NCI-H1930 (cell line): Measurements from ENCODE around the gene MYO10.
"Not testable (repeated sequence)": the region's sequence is repeated elsewhere in the genome, so short reads cannot be mapped to it uniquely, and the experiment has no call there.

Experiments
- DNase-seq, 2 experiments: peaks; one replicate each; lab custom pipeline; 2025; lab: John Stamatoyannopoulos, UW

MYO10 gene

GRCh38 chr5:16886793-16887345, 49.2 kb downstream of the MYO10 start:
- no peak for DNase-seq

- DNase-seq, result no peak
These were observed 49.7 kb downstream of the MYO10 start for GRCh38 chr5:16886366-16886736.

DNA sequence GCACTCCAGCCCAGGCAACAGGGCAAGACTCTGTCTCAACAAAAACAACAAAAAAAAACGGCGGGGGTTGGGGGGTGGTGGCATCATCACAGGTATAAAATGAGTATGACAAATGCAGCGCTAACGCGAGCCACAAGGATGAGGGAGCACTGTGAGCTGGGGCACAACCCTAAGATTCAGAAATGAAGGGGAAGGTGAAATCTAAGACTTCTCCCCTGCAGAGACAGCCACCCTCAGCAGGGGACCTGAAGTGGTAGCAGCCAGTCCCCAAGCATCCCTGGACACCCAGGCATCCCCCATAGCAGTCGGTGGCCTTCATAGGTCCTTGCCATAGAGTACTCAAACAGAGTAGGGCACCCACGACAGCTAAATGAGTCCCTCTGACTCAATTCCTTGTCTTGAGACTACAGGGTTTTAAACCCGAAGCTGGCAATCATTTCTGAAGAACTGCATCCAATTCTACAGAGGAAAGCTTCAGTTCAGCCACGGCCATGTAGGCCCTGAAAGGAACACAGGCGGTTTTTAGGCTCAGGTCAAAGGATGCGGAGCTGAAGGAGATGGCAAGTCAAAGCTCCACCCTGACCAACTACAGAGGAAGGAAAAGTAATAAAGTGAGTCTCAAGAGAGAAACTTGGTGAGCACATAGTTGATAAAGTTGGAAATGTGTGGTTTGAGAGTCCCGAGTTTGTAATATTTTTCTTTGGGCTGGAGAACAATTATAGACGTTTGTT, 50.3 kb downstream of the MYO10 start:
- DNase-seq, result no peak

GRCh38 chr5:16884595-16884994, 51.5 kb downstream of the MYO10 start:
- no peak for DNase-seq

- DNase-seq, result no peak
These were observed 52.3 kb downstream of the MYO10 start for GRCh38 chr5:16883806-16884205.

DNA sequence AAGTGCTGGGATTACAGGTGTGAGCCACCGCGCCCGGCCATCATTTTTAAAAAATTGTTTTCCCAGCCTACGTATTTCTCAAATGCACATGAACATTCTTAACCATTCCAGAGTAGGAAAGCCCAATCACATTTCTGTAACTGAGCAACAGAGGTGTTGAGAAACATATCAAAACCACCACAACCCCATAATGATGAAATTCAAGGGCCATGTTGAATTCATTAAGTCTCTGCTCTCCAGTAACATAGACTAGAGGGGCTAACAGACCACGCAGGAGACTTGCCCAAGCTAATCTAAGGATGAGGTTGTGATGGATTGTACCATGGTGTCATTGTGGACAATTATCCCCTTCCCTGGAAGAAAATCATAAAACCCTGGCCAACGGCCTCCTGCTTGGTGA, 52.9 kb downstream of the MYO10 start:
- no peak for DNase-seq

- DNase-seq, result no peak
These were observed 54.8 kb downstream of the MYO10 start for GRCh38 chr5:16881251-16881650.

DNA sequence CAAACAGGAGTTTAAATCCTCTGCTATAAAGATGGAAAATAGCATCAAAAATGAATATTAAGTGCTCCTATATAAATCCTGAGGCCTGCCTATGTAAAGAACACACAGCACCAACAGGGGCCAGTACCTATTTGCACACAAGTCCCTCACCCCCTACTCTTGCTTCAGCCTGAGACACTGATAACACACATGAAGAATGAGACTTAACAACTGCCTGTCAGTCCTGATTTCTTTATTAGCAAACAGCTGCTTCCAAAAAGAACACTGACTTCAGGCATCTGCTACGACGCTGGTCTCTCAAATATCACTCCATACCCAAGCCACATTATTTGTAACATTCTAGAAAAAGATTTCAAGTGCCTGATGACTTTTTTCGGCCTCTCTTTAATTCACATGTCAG, 55.5 kb downstream of the MYO10 start:
- DNase-seq, result no peak

DNA sequence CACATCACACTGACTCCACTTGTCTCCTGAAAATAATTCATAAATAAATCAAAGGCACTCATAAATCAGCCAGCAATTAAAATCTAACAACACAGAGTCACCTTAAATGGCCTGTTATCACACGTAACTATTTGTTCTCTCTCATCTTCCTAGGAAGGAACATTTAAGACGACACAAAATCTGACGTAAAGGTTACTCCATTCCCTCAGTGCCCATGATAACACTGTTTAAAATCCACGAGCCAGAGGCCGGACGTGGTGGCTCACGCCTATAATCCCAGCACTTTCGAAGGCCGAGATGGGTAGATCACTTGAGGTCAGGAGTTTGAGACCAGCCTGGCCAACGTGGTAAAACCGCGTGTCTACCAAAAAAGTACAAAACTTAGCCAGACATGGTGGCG, 56.4 kb downstream of the MYO10 start:
- no peak for DNase-seq

GRCh38 chr5:16879191-16879590, 56.9 kb downstream of the MYO10 start:
- DNase-seq, result no peak

- DNase-seq, result no peak
These were observed 58.7 kb downstream of the MYO10 start for GRCh38 chr5:16877267-16877935.

GRCh38 chr5:16874424-16874823, 61.7 kb downstream of the MYO10 start:
- DNase-seq, result not testable (repeated sequence)

- DNase-seq, result no peak
These were observed 64.2 kb downstream of the MYO10 start for GRCh38 chr5:16871746-16872339.

GRCh38 chr5:16870878-16871277, 65.2 kb downstream of the MYO10 start:
- no peak for DNase-seq

- no peak for DNase-seq
These were observed 66.0 kb downstream of the MYO10 start for GRCh38 chr5:16869821-16870796.

DNA sequence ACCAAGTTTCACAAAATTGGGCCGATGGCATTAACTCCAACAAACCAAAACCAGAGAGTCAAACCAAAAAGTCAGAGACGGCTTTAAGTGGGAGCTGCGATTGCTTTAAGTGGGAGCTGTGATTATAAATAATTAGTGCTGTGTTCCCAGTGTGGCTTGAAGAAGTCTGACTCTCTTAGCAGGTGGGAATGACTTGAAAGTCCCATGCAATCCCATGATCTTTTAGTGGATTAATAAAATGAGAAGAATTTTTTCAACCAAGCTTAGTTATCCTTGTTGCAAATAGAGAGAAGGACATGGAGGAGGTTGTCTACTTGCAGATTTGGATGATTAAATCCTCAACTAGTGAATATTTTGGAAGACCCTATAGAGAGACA, 68.5 kb downstream of the MYO10 start:
- no peak for DNase-seq

- DNase-seq, result no peak
These were observed 69.1 kb downstream of the MYO10 start for GRCh38 chr5:16866795-16867576.

GRCh38 chr5:16866273-16866672, 69.8 kb downstream of the MYO10 start:
- no peak for DNase-seq

DNA sequence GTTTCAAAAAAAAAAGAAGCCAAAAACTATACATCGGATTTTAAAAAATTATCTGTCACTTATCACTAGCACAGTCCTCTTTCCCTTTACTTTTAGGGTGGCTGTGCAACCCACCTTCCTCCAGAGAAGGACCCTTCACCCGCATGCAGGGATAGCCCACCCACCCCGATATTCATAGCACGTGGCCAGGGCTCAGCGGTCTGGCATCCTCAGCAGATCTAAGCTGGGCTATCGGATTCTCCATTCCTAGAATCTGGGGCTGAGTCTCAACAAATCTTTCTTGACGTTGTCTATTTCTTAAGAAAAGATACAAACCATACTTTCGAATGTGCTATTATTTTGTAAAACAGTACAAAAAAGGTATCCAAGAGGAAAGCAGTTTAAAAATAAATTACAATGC, 70.9 kb downstream of the MYO10 start:
- no peak for DNase-seq

DNA sequence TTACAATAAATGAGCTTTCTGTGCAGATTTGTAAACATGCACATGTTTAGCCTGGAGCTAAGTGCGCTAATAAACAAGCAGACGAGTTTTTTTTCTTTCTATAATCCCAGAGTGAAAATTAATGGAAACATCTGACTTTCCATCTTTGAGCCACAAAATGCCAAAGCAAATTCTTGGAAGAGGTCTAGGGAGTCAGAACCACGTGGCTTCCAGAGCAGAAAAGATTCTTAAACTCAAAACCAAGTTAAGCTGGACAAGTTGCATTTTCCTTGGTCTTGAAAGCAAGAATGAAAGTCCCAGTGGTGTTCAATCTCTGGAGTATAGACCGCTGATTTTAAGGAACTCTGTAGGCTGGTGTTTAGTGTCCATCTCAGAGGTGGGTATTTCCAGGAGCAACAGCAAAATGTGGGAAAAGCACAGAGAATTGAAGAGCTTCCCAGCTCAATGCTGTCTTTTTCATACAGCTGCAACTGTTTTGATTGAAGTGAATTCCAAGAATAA, 71.4 kb downstream of the MYO10 start:
- no peak for DNase-seq

GRCh38 chr5:16863469-16863946, 72.6 kb downstream of the MYO10 start:
- DNase-seq, result no peak
